AG08396 (cell line): Measurements from ENCODE around the gene CHP1.
A peak's percentile ranks its signal among the peaks of the same experiment; 100 is the strongest.
"Not testable (repeated sequence)": the region's sequence is repeated elsewhere in the genome, so short reads cannot be mapped to it uniquely, and the experiment has no call there.

Experiments used
- DNase-seq: peaks from one replicate; pipeline ENCODE4 v3.0.0; 2012; ENCODE audit warnings: low spot score, mixed read lengths

The CHP1 gene

GRCh38 chr15:41230650-41231421 is at the start of gene CHP1, which contains the start of gene EXD1:
Gene CHP1, plus strand, starts transcription at chr15:41231268. Its CDS starts 115 bp downstream, at chr15:41231383.
Gene EXD1, minus strand, starts transcription at chr15:41230757. Its CDS starts 4,182 bp downstream, at chr15:41226575.
- DNase-seq, result peak; percentile 96

- DNase-seq, result no peak
Measured at GRCh38 chr15:41182266-41182665, 48.8 kb upstream of the CHP1 start.

- no peak for DNase-seq
Measured at GRCh38 chr15:41183581-41183980, 47.5 kb upstream of the CHP1 start.

GRCh38 chr15:41194444-41194843 is 36.6 kb upstream of the CHP1 start:
- no peak for DNase-seq

- DNase-seq, result no peak
Measured at GRCh38 chr15:41199470-41199869, 31.6 kb upstream of the CHP1 start.

- DNase-seq, result no peak
Measured at GRCh38 chr15:41203395-41203794, 27.7 kb upstream of the CHP1 start.

GRCh38 chr15:41205315-41205714 is 25.8 kb upstream of the CHP1 start:
- no peak for DNase-seq

GRCh38 chr15:41207687-41208448 is 23.2 kb upstream of the CHP1 start:
- no peak for DNase-seq

GRCh38 chr15:41215708-41216107 is 15.4 kb upstream of the CHP1 start:
- no peak for DNase-seq

- no peak for DNase-seq
Measured at GRCh38 chr15:41218851-41219250, 12.2 kb upstream of the CHP1 start.

GRCh38 chr15:41219381-41219780 is 11.7 kb upstream of the CHP1 start:
- no peak for DNase-seq

- DNase-seq, result no peak
Measured at GRCh38 chr15:41230345-41230649, 771 bp upstream of the CHP1 start.

GRCh38 chr15:41231422-41232226 is 556 bp downstream of the CHP1 start:
- DNase-seq, result no peak

GRCh38 chr15:41233367-41233771 is 2.3 kb downstream of the CHP1 start:
- peak; percentile 57 for DNase-seq

GRCh38 chr15:41235228-41235627 is 4.2 kb downstream of the CHP1 start:
- DNase-seq, result not testable (repeated sequence)

- no peak for DNase-seq
Measured at GRCh38 chr15:41235929-41236328, 4.9 kb downstream of the CHP1 start.

GRCh38 chr15:41238100-41238499 is 7.0 kb downstream of the CHP1 start:
- DNase-seq, result no peak

- no peak for DNase-seq
Measured at GRCh38 chr15:41241221-41241964, 10.3 kb downstream of the CHP1 start.

- DNase-seq, result not testable (repeated sequence)
Measured at GRCh38 chr15:41250745-41251144, 19.7 kb downstream of the CHP1 start.

- no peak for DNase-seq
Measured at GRCh38 chr15:41251411-41251810, 20.3 kb downstream of the CHP1 start.

GRCh38 chr15:41254560-41254959 is 23.5 kb downstream of the CHP1 start:
- no peak for DNase-seq

GRCh38 chr15:41256103-41256502 is 25.0 kb downstream of the CHP1 start:
- DNase-seq, result no peak
